T-helper 2 cell treated with Interferon-gamma antibody and Interleukin-4, amounts not matched to agents 100 ng/mL and 5 ng/mL, for 36 hours (primary cell): Measurements from ENCODE around the gene XRCC1. TPM values are rescaled to one million over a fixed set of nuclear protein-coding genes. Genes with fewer than 3 reads are reported as not detected.
"Not testable (repeated sequence)": the region's sequence is repeated elsewhere in the genome, so short reads cannot be mapped to it uniquely, and the experiment has no call there.

Experiments
- intact Hi-C: fragments of 100-400 bp; cut with micrococcal nuclease; formaldehyde crosslinking; loops from one replicate; pipeline ENCODE4 v1.15.1; 2023
- total RNA-seq: library from RNA; stranded (reverse); gene quantifications from 2 replicates; pipeline ENCODE4 v1.2.3, GENCODE V29; 2022

Gene XRCC1
- total RNA-seq, 1 donor from 2014 or later, result 34.6 TPM

GRCh38 chr19:43525836-43526771 is 49.2 kb downstream of the XRCC1 start:
- intact Hi-C loops, result loop anchor here (1.0 kb wide), 2 partner anchors 7 to 22 kb away; partner anchors contain the start of genes PHLDB3 and ZNF575

DNA sequence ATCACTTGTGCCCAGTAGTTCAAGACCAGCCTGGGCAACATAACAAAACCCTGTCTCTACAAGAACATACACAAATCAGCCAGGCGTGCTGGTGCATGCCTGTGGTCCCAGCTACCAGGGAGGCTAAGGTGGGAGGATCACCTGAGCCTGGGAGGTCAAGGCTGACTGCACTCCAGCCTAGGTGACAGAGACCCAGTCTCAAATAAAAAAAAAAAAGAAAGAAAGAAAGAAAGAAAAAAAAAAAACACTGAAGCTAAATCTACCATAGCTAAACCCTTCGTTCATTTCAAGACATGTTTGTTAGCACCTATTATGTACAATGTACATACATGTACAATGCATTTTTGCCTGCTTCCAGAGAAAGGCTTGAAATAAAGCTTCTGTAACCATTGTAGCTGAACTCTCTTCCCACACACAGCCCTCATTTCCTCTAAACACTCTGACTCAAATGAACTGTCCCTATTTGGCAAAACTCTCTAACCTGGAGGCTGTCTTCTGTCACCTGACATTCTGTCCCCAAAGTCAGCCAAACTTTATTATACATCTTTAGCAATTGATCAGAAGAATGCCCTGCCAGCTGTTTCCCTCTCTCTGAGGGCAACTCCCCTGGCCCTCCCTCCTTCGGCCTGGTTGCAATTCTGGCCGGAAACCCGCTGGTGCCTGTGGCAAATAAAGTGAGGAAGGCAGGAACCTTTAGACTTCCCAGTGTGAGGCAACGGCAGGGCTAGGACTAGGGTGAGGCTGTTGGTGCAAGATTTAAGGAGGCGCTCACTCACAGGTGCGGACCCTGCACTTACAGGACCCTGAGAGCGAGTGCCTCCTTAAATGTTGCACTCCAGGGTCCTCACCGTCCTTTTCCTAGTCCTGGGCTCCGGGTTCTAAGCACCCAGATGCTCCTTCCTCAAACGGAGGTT is 50.1 kb downstream of the XRCC1 start:
- intact Hi-C loops, result loop anchor here (1.0 kb wide), 1 partner anchor 8 kb away; the partner anchor contains the start of gene ZNF575

DNA sequence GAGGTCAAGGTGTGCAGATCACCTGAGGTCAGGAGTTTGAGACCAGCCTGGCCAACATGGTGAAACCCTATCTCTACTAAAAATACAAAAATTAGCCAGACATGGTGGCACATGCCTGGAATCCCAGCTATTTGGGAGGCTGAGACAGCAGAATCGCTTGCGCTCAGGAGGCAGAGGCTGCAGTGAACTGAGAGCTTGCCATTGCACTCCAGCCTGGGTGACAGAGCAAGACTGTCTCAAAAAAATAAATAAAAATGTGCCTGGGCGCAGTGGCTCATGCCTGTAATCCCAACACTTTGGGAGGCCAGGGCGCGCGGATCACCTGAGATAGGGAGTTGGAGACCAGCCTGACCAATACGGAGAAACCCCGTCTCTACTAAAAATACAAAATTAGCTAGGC is 51.6 kb downstream of the XRCC1 start:
- intact Hi-C loops, result not testable (repeated sequence)

DNA sequence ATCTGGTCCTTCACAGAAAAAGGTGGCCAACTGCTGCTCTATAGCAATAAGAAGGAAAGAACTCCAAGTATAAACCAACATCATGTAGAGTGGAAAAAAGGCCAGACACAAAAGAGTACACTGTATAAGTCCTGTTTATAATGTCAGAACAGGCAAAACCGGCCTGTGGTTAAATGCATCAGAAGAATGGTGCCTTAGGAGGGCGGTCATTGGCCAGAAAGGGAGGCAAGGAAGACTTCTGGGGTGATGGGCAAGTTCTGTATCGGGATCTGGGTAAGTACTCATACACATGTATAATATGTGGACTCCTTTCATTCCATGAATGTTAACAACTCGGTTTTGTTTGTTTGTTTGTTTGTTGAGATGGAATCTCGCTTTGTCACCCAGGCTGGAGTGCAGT is 52.4 kb downstream of the XRCC1 start:
- intact Hi-C loops, result no loop called here

GRCh38 chr19:43519436-43520088 is 55.8 kb downstream of the XRCC1 start:
- intact Hi-C loops, result loop anchor here (1.0 kb wide), 2 partner anchors 72 to 86 kb away; no protein-coding TSS in a partner anchor

- intact Hi-C loops, result no loop called here
Measured at GRCh38 chr19:43518051-43518450, 57.3 kb downstream of the XRCC1 start.

DNA sequence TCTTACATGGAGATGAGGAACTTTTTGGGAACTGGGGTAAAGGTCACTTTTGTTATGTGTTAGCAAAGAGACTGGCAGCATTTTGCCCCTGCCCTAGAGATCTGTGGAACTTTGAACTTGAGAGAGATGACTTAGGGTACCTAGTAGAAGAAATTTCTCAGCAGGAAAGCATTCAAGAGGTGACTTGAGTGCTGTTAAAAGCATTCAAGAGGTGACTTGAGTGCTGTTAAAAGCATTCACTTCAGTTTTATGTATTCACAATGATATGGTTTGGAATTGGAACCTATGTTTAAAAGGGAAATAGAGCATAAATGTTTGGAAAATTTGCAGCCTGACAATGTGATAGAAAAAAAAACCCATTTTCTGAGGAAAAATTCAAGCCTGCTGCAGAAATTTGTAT is 62.9 kb downstream of the XRCC1 start:
- intact Hi-C loops, result not testable (repeated sequence)

GRCh38 chr19:43511324-43511723 is 64.0 kb downstream of the XRCC1 start:
- intact Hi-C loops, result no loop called here

GRCh38 chr19:43510713-43511112 is 64.6 kb downstream of the XRCC1 start:
- intact Hi-C loops, result no loop called here

DNA sequence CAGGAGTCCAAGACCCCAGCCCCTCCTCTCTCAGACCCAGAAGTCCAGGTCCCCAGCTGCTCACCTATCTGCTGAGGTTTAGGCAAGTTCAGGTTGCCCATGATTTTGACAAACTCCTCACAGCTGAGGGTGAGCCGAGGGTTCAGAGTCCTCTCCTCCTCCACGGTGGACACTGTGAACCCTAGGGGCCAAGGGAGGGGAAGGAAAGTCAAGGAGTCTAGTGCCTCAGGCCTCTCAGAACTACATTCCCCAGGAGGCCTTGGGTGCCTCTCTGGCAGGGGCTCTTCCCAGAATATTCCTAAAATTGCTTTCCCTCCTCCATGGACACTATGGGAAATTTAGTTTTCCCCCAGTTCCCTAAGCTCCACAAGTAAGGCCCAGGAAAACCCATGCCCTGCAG is 67.4 kb downstream of the XRCC1 start:
- intact Hi-C loops, result no loop called here

GRCh38 chr19:43506629-43507028 is 68.7 kb downstream of the XRCC1 start:
- intact Hi-C loops, result no loop called here

DNA sequence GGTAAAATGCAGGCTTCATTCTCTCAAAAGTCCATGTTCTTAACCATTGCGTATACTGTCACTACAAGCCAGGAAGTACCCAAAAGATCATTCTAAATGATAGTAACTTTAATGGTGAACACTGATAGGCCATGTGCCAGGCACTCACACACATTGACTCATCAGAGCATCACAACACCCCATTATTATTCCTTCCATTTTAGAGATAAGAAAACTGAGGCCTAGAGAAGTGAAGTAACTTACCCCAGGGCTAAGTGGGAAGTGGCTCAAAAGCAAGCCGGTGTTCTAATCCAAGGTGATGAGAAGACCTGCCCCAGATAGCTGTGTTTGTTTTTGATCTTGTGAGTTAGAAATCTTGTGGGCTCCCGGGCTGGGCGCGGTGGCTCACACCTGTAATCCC is 69.4 kb downstream of the XRCC1 start:
- intact Hi-C loops, result no loop called here

- intact Hi-C loops, result no loop called here
Measured at GRCh38 chr19:43505186-43505456, 70.2 kb downstream of the XRCC1 start.

DNA sequence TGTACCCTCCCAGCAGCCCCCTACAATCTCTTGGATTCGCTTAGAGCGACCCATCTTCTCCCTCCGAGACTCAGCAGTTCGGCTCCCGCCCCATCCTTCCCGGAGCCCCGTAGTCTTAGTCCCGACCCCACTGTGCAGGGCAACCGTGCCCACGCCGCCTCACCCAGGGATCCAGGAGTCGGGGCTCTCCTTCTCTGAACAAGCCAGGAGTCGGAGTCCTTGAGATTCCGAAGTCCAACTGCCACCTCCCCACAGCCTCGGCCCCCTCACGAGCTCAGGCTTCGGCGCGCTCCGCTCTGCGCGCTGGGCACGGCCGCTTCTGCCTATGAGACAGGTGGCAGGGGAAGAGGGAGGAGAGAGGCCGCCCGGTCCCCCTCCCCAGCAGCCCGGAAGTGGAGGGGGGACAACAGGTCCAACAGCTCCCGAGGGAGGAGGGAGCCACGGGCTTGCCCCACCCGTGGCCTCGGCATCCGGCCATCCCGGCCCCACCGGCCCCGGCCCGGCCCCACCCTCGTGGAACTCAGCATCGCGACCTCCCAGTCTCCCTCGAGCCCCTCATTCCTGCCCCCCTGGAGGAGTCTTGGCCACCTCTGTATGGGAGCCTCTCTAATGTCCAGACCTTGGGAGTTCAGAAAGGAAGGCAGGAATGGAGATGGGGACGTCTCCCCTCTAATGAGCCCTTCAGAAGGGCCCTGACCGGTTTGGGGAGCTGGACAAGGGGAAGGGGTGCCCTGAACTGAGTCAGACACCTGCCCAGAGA is 70.7 kb downstream of the XRCC1 start, which contains the start of gene PHLDB3:
PHLDB3 (minus strand) TSS at position 321 of the 760 bp plus-strand sequence. CDS start 628 bp downstream, outside the sequence.
- intact Hi-C loops, result loop anchor here (1.0 to 5.0 kb wide), 5 partner anchors 22 to 1498 kb away; partner anchors contain the start of gene RELB

- intact Hi-C loops, result loop anchor here (1.0 to 5.0 kb wide), 5 partner anchors 23 to 1499 kb away; partner anchors contain the start of gene RELB
Measured at GRCh38 chr19:43503501-43504425, 71.6 kb downstream of the XRCC1 start.

- intact Hi-C loops, result loop anchor here (5.0 kb wide), 1 partner anchor 1500 kb away; the partner anchor contains the start of gene RELB
Measured at GRCh38 chr19:43502419-43502976, 72.8 kb downstream of the XRCC1 start.

DNA sequence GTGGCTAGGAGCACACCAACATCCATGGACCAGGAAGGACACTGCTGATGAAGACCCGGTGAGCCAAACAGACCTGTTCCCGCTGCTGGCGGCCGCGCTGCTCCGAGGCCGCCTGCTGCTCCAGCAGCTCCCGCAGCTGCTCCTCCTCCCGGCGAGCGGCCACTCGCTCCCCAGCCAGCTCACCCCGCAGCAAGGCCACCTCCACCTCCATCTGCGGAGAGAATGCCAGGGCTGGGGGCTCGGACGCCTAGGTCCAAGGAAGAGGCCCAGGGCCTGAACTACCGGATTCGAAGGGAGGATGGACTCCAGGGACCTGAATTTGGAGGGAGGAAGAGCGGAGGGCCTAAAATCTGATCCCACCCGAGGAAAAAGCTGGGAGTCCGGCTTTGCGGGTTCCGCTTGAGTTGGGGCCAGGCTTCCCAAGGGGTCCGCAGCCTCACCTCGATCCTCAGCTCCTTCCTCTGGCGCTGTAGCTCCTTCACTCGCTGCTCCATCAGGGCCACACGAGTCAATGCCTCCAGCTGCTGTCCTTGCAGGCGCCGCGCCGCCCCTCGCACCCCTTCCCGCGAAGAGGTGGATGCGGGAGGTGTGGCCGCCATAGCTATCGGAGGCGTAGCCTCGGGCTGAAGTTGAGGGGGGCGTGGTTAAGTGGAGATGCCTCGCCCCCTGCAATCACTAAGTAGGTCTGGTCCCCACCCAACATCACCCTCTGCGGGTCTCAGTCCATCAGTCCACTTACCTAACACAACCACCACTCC is 73.5 kb downstream of the XRCC1 start:
- intact Hi-C loops, result loop anchor here (5.0 kb wide), 1 partner anchor 1500 kb away; the partner anchor contains the start of gene RELB

- intact Hi-C loops, result no loop called here
Measured at GRCh38 chr19:43499042-43499441, 76.3 kb downstream of the XRCC1 start.
